Activated CD4-positive, alpha-beta T cell treated with anti-CD3 and anti-CD28 coated beads for 48 hours (primary cell): ENCODE measurements around the gene ZNF12.
A peak's percentile ranks its signal among the peaks of the same experiment; 100 is the strongest.

Experiments
- DNase-seq: peaks from one replicate; pipeline ENCODE4 v3.0.0-alpha.2; 2020

ZNF12 gene

GRCh38 chr7:6646465-6646864, 60.3 kb downstream of the ZNF12 start:
- no peak for DNase-seq

GRCh38 chr7:6644728-6645127, 62.0 kb downstream of the ZNF12 start:
- DNase-seq, result no peak

- no peak for DNase-seq
Measured at GRCh38 chr7:6643915-6644625, 62.7 kb downstream of the ZNF12 start.

- no peak for DNase-seq
Measured at GRCh38 chr7:6642861-6643640, 63.7 kb downstream of the ZNF12 start.

- no peak for DNase-seq
Measured at GRCh38 chr7:6642239-6642839, 64.4 kb downstream of the ZNF12 start.

- no peak for DNase-seq
Measured at GRCh38 chr7:6641305-6642035, 65.3 kb downstream of the ZNF12 start.

- peak; percentile 73 for DNase-seq
Measured at GRCh38 chr7:6640246-6640721, 66.5 kb downstream of the ZNF12 start.

GRCh38 chr7:6639627-6640026, 67.1 kb downstream of the ZNF12 start:
- no peak for DNase-seq

- no peak for DNase-seq
Measured at GRCh38 chr7:6639032-6639431, 67.7 kb downstream of the ZNF12 start.
